Hematopoietic multipotent progenitor cell treated with erythropoietin and hydrocortisone succinate and interleukin-3 and kit ligand, for 6 days (in vitro differentiated cells): ENCODE measurements around the gene SIRT7.
"Not testable (repeated sequence)": the region's sequence is repeated elsewhere in the genome, so short reads cannot be mapped to it uniquely, and the experiment has no call there.

Experiments used
- DNase-seq: peaks from one replicate; pipeline ENCODE4 v3.0.0-alpha.2; 2015

Gene SIRT7

GRCh38 chr17:81954131-81955057, 36.4 kb upstream of the SIRT7 start:
- no peak for DNase-seq

GRCh38 chr17:81953443-81953842, 35.5 kb upstream of the SIRT7 start:
- not testable (repeated sequence) for DNase-seq

- DNase-seq, result no peak
These were observed 34.8 kb upstream of the SIRT7 start for GRCh38 chr17:81952792-81953228.

DNA sequence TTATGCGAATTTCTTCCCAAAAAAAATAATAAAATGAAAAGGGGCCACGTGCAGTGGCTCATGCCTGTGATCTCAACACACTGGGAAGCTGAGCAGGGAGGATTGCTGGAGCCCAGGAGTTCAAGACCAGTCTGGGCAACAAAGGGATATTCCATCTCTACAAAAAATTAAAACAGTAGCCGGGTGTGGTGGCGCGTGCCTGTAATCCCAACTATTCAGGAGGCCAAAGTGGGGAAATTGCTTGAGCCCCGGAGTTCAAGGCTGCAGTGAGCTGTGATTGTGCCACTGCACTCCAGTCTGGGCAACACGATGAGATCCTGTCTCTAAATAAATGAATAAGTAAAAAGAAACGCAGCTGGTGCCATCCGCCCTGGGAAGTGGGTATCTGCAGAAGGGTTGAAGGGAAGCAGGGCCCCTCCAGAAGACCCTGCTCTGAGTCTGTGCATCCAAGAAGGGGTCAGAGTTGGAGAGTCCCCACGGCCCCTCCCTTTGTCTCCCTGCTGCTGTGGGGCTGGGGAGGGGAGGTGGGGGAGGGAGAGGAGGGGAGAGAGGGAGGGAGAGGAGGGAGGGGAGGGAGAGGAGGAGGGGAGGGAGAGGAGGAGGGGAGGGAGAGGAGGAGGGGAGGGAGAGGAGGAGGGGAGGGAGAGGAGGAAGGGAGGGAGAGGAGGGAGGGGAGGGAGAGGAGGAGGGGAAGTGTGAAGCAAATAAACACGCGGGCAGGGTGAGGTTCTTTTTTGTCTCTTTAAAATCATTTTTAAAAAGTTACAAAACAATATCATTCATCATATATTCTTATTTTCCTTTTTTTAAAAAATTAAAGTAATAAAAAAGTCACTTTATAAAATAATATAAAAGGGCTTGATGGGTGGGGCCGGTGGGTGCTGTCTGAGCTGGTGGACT, 34.1 kb upstream of the SIRT7 start:
- no peak for DNase-seq

DNA sequence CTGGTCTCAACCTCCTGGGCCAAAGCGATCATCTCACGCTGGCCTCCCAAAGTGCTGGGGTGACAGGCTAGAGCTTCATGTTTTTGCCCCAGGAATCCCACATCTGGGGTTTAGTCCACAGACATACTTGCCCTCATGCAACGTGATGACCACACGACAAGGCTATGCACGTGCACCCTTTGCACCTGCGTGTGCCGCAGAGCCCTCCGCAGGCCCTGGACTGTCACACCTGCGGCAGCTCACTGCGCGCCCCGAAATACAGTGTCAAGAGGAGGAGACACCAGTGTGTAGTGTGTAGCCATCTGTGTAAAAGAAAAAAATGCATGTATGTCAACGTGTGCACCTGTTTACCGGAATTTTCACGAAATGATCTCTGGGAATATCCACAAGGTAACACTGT, 32.5 kb upstream of the SIRT7 start:
- DNase-seq, result no peak

DNA sequence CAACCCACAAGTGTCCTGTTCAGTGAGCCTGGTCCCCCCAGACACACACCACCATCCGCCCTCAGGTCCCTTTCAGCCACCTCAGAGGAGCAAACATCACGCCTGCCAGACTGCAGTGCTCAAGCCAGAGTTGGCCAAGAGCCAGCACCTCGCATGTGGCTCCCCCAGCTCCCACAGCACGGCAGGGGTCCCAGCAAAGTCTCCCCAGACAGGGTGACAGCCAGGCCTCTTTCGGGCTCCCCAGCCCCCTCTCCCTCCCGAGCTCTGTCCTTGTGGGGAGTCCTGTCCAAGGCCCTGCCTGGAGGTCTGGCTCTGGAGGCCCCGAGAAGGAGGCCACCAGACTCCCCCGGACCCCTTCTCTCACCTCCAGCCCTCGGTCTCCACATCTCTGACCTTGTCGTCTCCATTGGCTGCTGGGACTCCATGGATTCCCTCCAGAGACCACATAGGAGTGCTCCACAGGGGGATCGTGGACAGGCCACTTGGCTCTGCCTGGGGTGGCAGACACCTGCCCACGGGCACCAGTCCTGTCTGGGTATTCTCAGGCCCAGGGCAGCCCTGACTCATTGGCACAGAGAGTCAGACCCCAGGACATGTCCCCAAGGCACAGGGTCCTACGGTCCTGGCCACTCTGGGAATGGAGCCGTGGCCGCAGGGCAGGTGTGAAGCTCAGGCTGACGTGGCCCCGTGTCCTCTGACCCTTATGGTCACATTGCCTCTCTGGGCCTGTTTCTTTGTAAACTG, 30.8 kb upstream of the SIRT7 start:
- no peak for DNase-seq

- DNase-seq, result no peak
These were observed 29.2 kb upstream of the SIRT7 start, which contains the start of gene MYADML2 for GRCh38 chr17:81947189-81947588. MYADML2 (minus strand) TSS chr17:81947233; CDS start chr17:81941741, 5,492 bp downstream.

- no peak for DNase-seq
These were observed 26.9 kb upstream of the SIRT7 start for GRCh38 chr17:81944858-81945257.

- DNase-seq, result no peak
These were observed 24.2 kb upstream of the SIRT7 start for GRCh38 chr17:81942167-81942553.

GRCh38 chr17:81941484-81942166, 23.6 kb upstream of the SIRT7 start:
- DNase-seq, result no peak

DNA sequence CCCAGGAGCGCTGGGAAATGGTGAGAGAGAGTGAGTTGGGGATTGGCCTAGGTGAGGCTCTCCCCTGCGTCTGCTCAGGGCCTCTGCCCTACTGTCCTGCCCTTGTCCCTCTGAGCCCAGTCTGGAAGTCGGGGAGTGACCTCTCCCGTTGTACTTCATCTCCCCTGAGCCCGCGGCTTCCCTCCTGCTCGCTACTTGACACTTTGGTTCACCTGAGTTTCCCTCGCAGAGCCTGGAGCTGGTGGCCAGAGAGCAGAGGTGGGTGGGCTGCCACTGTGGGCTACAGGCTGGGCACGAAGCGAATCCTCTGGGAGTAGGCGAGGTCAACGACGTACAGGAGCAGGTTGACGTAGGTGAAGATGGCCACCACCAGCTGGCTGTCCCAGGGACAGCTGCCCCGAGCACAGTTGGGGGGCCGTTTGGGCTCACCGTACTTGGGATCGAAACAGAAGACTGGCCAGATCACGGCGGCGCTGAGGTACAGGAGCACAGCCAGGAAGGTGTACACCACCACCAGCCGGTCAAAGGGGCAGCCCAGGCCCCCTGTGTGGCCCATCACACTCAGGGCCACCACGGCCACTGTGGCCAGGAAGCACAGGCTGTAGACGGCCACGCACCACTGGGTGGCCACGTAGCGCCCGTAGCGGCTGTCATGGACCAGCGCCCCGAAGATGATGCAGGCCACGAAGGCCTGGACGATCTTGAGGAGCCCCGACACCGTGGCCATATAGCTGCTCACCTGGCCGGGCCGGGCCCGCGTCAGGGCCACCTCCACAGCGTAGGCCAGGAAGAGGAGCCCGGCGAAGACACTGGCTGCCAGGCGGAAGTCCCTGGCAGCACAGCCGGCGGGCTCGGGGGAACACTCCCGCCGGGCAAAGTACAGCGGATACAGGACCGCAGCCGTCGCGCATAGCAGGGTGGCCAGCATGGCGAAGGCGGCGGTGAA, 22.8 kb upstream of the SIRT7 start:
- DNase-seq, result no peak

- no peak for DNase-seq
These were observed 22.0 kb upstream of the SIRT7 start for GRCh38 chr17:81939881-81940385.

GRCh38 chr17:81939218-81939617, 21.2 kb upstream of the SIRT7 start:
- no peak for DNase-seq

DNA sequence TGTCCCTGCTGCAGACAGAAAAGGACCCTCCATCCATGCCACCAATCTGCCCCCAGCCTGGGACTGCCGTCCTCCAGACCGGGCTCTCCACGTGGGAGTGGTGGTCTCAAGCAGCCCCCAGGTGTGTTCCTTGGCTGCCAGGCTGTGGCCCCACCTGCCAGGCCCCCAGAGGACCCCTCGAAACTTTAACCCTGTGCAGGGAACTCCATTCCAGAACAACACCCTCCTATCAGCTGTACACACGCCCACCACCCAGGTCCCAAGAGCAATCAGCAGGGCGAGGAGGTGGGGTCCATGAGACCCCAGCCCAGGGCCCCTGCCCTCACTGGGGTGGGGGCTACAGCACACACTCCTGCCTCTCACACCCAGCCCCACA, 17.7 kb upstream of the SIRT7 start:
- DNase-seq, result no peak

- no peak for DNase-seq
These were observed 17.1 kb upstream of the SIRT7 start for GRCh38 chr17:81934850-81935708.

- no peak for DNase-seq
These were observed 16.3 kb upstream of the SIRT7 start for GRCh38 chr17:81934098-81934757.

DNA sequence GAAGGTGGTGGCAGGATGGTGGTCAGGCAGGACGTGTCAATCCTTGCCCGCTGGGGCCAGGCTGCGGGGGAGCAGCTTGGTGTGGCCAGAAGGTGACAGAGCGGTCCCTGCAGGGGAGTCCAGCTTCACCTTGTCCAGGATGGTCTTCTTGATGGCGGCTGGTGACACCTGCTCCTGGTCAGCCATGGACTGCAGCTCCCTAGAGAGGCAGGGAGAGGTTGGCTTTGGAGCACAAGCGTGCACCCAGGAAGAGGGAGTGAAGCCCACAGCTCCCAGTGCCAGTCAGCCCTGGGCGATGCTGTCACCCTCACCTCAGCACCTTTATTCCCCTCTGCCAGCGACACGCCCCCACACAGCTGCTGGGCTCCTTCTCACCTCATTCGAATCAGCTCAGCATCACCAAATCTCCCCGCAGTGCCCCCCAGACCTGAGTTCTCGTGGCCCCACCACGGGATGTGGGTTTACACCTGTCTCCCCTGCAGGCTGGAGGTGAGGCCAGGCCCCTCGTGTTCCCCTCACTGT, 15.3 kb upstream of the SIRT7 start:
- no peak for DNase-seq

DNA sequence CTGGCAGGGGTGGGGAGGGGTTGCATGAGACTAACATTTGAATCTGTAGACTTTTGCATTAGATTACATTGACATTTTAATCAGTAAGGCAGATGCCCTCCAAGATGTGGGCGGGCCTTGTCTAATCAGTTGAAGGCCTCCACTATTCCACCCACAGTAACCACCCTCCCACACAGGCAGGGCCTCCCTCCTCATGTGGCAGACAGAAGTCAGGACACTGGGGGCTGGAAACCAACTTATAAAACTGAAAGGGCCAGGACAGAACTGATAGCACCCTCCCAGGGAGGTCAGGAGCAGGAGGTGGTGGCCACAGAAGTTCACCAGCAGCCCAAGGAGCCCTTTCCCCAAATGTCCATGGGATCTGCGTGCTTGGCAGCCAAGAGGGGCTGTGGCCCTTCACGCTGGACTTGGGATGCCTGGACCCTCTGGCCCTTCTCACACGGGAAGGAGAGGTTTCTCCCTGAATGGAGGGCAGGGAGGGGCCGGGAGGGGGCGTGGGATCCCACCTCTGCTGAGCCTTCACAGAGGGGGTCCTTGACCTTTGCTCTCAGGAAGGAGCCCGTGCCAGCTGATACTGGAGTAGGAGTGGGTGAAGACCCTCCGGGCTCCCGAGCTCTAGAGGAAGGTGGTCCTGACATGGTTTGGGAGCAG, 14.5 kb upstream of the SIRT7 start:
- DNase-seq, result peak; percentile 83
